Ascending aorta (tissue), 2 donors: ENCODE data around the gene SPP2. TPM values are rescaled to one million over a fixed set of nuclear protein-coding genes. Genes with fewer than 3 reads are reported as not detected.

Experiments used
- DNase-seq, 2 donors: peaks; one replicate each; pipeline ENCODE4 v3.0.0-alpha.2; 2019; ENCODE audit warnings: low spot score in 2 of 2
- H3K27ac ChIP-seq, 2 donors: fragments of 200-600 bp; sonication (generic); one replicate each; pipeline ENCODE4 v1.5.1; 2016 to 2017; ENCODE audit warnings: mild to moderate bottlenecking in 1 of 2
- H3K27me3 ChIP-seq: fragments of 200-600 bp; sonication (generic); one replicate; pipeline ENCODE4 v1.5.1; 2017
- H3K36me3 ChIP-seq, 2 donors: fragments of 200-600 bp; sonication (generic); one replicate each; pipeline ENCODE4 v1.5.1; 2016
- H3K4me1 ChIP-seq, 2 donors: fragments of 200-600 bp; sonication (generic); one replicate each; pipeline ENCODE4 v1.5.1; 2016 to 2017; ENCODE audit warnings: mild to moderate bottlenecking in 1 of 2
- H3K4me3 ChIP-seq, 2 donors: fragments of 200-600 bp; sonication (generic); one replicate each; pipeline ENCODE4 v1.5.1; 2016 to 2017; ENCODE audit warnings: mild to moderate bottlenecking in 1 of 2
- H3K9me3 ChIP-seq, 2 donors: fragments of 200-600 bp; sonication (generic); one replicate each; pipeline ENCODE4 v1.5.1; 2016
- intact Hi-C: fragments of 100-400 bp; cut with DNase I; formaldehyde crosslinking; loops from one replicate; pipeline ENCODE4 v1.15.1; 2023
- total RNA-seq: library from RNA; depleted of rRNA; stranded (reverse); fragments of >200 nt; gene quantifications from one replicate; pipeline ENCODE4 v1.1.0, GENCODE V29; 2016
- TF ChIP-seq, protein P1 (sequence below), 3 experiments: fragments of 200-600 bp in 2 of 3; fragments of 450-650 bp in 1 of 3; sonication (generic) in 2 of 3; IDR thresholded peaks; one replicate each; pipeline ENCODE4 v1.5.1; 2016 to 2019; ENCODE audit warnings: antibody characterized with exemption in 3 of 3, mild to moderate bottlenecking in 1 of 3, moderate library complexity in 1 of 3

SPP2 gene
- total RNA-seq, 1 donor from 2014 or later = not detected

DNA sequence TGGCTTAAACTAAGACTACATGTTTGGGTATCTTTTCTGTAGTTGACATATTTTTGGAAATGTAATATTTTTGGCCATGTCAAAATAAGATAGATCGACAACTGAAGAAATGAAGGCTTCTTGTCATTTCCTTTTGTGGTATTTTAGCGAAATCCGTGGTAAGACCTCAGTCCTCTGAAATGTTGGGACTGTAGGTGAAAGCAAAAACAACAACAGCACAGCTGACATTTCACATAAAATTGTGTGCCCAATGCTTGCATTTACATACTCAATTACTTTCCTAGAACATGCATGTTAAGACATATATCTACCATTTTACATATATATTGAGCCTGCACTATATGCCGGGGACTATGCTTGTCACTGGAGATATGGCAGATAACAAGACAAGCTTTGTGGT lies 50.2 kb downstream of the SPP2 start:
- H3K27me3 ChIP-seq = no peaks in the 10 kb centered on the region
- H3K4me1 ChIP-seq = no peaks in the 10 kb centered on the region
- TF ChIP-seq, protein P1, sequence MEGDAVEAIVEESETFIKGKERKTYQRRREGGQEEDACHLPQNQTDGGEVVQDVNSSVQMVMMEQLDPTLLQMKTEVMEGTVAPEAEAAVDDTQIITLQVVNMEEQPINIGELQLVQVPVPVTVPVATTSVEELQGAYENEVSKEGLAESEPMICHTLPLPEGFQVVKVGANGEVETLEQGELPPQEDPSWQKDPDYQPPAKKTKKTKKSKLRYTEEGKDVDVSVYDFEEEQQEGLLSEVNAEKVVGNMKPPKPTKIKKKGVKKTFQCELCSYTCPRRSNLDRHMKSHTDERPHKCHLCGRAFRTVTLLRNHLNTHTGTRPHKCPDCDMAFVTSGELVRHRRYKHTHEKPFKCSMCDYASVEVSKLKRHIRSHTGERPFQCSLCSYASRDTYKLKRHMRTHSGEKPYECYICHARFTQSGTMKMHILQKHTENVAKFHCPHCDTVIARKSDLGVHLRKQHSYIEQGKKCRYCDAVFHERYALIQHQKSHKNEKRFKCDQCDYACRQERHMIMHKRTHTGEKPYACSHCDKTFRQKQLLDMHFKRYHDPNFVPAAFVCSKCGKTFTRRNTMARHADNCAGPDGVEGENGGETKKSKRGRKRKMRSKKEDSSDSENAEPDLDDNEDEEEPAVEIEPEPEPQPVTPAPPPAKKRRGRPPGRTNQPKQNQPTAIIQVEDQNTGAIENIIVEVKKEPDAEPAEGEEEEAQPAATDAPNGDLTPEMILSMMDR (IDR thresholded peaks at IDR 0.05) = no peak
- no peaks in the 10 kb centered on the region for H3K36me3 ChIP-seq
- DNase-seq = no peak
- H3K9me3 ChIP-seq = no peaks in the 10 kb centered on the region
- intact Hi-C loops = no loop called here
- no peak overlapping the region for H3K27ac ChIP-seq
- H3K4me3 ChIP-seq = no peak overlapping the region

DNA sequence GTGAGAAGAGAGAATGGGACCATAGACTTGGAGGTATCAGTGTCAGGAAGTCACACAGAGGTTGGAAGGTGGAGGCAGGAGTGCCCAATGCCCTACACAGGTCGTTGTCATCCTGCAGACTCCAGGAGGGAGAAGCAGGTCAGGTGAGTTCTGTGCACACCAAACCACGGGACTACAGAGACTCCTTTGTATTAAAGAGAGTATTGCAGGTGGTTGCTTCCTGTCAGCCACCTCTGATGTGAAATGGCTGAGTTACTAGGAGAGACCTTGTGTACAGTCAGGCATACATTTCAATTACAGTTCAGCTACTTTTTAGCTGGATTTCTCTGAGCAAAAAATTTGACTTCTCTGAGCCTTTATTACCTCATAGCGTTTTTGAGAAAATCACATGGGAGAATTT lies 51.6 kb downstream of the SPP2 start:
- H3K36me3 ChIP-seq = no peaks in the 10 kb centered on the region
- TF ChIP-seq, protein P1 (IDR thresholded peaks at IDR 0.05) = no peak
- H3K27ac ChIP-seq = no peak overlapping the region
- DNase-seq = no peak
- H3K27me3 ChIP-seq = no peaks in the 10 kb centered on the region
- H3K4me3 ChIP-seq = no peak overlapping the region
- no peaks in the 10 kb centered on the region for H3K9me3 ChIP-seq
- H3K4me1 ChIP-seq = no peaks in the 10 kb centered on the region
- intact Hi-C loops = no loop called here

DNA sequence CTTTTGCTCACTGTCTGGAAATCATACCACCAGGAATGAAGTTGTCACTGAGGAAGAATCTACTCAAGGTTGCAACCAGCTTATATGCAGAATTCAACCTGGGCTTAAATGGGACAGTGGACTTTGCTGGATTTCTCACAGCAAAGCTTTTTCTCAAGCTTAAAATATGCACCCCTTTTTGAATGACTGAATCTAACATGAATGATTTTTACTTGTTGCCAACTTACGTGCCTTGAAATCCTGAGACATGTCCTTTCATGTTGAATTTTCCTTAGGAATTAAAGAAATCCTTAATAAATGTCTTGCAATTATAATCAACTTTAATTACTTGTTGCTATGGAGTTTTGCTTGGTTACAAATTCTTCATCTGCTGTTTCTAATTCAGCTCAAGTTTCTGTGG lies 57.4 kb downstream of the SPP2 start:
- TF ChIP-seq, protein P1 (IDR thresholded peaks at IDR 0.05) = no peak
- Histone ChIP-seq H3K4me1 (no peaks in the 10 kb centered on the region), H3K9me3 (no peaks in the 10 kb centered on the region), H3K4me3 (no peak overlapping the region), H3K27ac (no peak overlapping the region), H3K36me3 (no peaks in the 10 kb centered on the region), H3K27me3 (no peaks in the 10 kb centered on the region)
- no peak for DNase-seq
- intact Hi-C loops = no loop called here

DNA sequence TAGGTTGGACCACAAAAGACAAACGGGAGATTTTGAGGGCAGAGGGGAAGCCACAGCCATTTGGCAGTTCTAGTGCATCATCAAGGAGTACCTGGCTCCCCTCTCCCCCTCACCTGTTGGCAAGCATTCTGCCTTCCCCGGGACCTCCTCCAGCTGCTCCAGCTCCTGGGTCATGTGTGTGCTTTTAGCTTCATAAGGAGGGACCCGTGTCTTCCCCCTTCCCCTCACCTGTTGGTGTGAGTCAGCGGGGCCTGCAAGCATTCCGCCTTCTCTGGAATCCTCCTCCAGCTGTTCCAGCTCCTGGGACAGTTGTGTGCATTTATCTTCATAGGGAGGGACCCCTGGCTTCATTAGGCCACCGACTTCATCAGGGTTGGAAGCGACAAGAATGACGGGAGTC lies 58.8 kb downstream of the SPP2 start:
- Histone ChIP-seq H3K4me3 (no peak overlapping the region), H3K27ac (no peak overlapping the region), H3K36me3 (no peaks in the 10 kb centered on the region), H3K27me3 (no peaks in the 10 kb centered on the region), H3K4me1 (no peaks in the 10 kb centered on the region), H3K9me3 (no peaks in the 10 kb centered on the region)
- TF ChIP-seq, protein P1 (IDR thresholded peaks at IDR 0.05) = no peak
- intact Hi-C loops = no loop called here
- DNase-seq = no peak

DNA sequence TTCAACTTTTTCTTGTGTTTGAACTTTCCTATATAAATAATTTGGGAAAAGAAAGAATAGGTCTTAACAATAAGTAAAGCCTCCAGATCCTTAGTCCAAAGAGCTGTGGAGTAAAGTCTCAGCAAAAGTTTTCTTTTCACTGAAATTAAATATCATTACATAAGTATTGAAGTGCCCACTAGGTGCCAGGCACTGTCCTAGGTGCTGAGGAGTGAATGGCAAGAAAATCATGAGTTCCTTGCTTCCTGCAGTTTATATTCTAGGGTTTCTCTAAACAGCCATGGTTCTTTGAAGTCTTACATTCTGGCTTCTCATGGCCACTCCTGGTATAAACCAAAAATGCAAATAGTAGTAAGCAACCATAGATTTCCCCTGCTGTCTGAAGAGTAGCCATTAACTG lies 59.7 kb downstream of the SPP2 start:
- Histone ChIP-seq H3K9me3 (no peaks in the 10 kb centered on the region), H3K27me3 (no peaks in the 10 kb centered on the region), H3K4me3 (no peak overlapping the region), H3K36me3 (no peaks in the 10 kb centered on the region), H3K27ac (no peak overlapping the region), H3K4me1 (no peaks in the 10 kb centered on the region)
- intact Hi-C loops = no loop called here
- no peak for DNase-seq
- TF ChIP-seq, protein P1 (IDR thresholded peaks at IDR 0.05) = no peak

DNA sequence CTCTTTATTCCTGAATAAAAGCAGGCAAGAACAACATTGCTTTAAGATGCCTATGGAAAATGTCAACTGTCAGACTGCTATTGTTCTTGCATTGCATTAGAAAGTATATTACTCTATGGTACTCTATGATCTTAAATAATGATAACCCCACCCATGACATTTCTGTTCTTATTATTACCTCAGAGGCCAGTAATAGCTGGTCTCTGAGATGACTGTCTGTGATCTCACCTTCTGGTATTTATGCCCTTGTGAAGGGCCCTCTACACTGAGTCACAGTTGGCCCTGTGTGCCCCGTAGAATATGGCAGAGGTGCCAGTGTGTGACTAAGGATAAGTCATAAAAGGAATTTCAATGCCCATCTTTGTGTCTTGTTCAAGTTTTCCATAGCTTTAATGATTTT lies 61.0 kb downstream of the SPP2 start:
- Histone ChIP-seq H3K9me3 (no peaks in the 10 kb centered on the region), H3K4me1 (no peaks in the 10 kb centered on the region), H3K27ac (no peak overlapping the region), H3K4me3 (no peak overlapping the region), H3K36me3 (no peaks in the 10 kb centered on the region), H3K27me3 (no peaks in the 10 kb centered on the region)
- no peak for DNase-seq
- TF ChIP-seq, protein P1 (IDR thresholded peaks at IDR 0.05) = no peak
- intact Hi-C loops = no loop called here
